GM18499 (cell line): ENCODE measurements around the gene PDE4DIP.
"Not testable (repeated sequence)": the region's sequence is repeated elsewhere in the genome, so short reads cannot be mapped to it uniquely, and the experiment has no call there.

Experiments
- ATAC-seq: cut with Tn5 transposase; IDR thresholded peaks from one replicate; pipeline ENCODE4 v1.9.1; 2021; ENCODE audit warnings: moderate number of reproducible peaks; ENCODE audit not compliant: insufficient read depth, unreplicated experiment

Gene PDE4DIP

DNA sequence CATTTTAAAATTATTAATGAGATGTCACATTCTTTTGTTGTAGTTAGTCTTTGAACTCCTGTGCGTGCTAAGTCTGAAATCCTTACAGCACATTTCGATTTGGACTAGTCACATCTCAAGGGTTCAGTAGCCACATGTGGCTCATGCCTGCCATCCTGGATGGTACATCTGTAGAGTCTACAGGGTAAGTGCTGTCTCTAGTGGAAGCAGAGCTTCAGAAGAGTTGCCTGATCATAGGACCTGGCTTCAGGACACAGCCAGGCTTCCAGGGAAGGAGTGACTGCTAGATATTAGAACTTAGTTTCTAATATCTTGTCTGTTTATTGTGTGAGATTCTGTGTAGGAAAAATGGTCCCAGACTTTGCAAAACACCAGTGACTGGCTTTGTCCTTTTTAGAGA is 72.0 kb downstream of the PDE4DIP start:
- ATAC-seq: not testable (repeated sequence)

DNA sequence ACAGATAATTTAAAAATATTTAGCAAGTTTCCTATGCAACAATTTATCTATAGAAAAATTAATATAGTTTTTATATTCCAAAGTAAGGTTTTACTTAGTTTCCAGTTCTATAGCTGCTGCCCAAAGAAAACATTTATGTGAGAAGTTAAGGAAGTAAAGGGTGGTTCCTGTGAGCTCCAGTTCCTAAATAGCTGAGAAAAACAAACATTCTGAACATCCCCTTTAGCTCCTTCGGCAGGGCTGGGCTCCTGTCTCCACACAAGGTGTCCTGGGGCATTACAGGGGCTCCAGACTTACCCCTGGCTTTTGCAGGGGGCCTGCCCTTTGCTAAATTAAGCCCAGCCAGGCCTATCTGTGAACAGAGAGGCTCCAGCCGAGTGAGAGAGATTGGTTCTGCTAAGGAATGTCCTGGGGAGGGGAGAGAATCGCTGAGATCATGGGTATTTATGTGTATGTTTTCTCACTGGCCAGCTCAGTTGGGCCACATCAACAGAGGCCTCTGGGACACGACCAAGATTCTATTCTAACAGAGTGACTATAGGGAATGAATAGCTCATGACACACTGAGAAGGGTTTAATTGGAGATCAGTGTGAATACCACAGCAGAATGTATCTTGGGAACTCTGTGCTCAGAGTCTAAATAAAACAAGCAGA is 72.6 kb downstream of the PDE4DIP start:
- not testable (repeated sequence) for ATAC-seq

DNA sequence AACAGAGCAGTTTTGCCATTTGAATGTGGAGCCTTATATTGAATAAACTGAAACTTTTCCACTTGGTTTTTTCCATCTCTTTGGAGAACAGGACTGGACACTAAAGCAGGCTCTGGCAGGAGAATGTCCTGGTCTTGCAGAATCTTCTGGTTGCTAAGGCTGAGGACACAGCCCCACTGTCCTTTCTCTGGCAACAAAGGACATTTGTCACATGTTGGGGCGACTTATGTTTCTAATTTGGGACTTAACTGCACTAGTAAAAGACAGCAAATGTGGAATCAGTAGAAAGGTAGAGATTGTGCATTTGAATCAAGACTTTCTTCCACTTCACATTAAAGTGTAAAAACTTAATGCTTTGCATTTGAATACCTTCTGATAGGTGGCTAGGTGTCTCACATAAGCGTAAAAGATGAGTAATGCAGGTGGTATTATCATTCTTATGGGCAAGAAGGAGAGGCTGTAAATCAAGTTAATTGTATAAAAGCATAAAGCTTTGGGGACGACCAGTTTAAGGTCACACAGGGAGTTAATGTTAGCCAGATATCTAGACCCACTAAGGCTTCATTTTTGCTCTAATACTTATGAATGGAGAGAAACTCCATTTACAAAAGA is 74.7 kb downstream of the PDE4DIP start:
- not testable (repeated sequence) for ATAC-seq

DNA sequence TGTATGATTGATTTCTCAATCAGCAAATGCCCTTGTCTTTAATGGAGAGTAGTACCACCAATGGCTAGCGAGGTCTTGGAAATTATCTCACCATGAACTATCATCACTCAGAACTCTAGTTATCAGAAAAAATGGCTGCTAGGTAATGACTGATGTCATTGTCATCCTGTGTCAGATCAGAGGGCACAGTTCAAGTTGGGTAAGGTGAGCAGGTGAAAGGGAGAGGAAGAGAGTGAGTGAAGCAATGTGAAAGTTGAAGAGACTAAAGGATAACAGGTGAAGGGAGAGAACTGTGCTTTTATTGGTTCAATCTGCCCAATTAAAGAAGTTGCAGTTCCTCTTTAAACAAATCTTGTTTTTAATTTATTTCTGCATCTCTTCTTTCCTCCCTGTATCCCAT is 76.8 kb downstream of the PDE4DIP start:
- not testable (repeated sequence) for ATAC-seq

DNA sequence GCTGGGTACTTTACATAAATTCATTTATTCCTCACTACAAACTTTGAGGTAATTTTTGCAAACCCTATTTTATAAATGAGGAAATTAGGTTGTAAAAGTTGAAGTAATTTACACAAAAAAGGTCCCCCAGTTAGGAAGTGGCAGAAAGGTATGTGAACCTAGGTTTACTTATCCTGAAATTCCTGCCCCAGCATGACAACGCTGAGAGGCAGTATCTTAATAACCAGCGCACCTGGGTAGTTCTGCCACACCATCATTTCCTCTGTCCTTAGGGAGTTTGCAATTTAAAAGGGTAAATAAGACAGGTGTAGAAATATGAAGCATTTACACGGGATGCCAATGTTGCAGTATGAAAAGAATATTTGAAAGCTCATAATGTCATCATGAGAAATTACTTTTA is 79.6 kb downstream of the PDE4DIP start:
- not testable (repeated sequence) for ATAC-seq

DNA sequence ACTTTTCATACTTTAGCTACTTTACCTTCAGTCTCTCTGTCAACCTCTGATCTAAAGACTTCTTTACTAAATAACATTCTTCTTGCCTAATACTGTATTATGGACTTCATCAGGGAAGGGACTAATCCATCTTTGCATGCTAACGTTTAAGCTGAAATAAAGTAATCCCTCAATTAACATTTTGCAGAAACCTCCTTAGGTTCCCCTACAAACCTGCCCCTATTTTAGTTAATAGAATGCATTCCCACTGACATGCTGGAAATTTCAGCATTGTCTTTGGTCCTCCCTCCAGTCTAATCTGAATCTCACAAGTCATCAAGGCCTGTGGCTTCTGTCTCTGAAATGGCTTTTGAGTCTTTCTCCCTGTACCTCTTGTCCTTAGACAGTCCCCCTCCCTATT is 83.4 kb downstream of the PDE4DIP start:
- not testable (repeated sequence) for ATAC-seq

DNA sequence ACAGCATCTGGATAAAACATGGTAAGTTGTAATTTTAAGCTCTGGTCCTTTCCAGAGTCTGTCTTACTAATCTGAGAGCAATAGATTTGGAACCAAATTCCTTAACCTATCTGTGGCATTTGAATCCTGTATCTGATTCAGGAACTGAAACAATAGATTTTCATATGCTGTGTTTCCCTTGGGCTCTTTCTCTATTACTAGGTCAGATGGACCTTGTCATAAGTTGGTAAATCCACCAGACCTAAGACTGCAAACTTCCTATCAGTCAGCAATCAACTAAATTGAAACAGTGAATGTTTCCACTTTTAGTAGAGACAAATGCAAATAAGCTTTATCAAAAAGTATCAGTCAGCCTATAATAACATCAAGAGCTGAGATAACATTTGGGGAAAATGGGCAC is 85.0 kb downstream of the PDE4DIP start:
- ATAC-seq: not testable (repeated sequence)

DNA sequence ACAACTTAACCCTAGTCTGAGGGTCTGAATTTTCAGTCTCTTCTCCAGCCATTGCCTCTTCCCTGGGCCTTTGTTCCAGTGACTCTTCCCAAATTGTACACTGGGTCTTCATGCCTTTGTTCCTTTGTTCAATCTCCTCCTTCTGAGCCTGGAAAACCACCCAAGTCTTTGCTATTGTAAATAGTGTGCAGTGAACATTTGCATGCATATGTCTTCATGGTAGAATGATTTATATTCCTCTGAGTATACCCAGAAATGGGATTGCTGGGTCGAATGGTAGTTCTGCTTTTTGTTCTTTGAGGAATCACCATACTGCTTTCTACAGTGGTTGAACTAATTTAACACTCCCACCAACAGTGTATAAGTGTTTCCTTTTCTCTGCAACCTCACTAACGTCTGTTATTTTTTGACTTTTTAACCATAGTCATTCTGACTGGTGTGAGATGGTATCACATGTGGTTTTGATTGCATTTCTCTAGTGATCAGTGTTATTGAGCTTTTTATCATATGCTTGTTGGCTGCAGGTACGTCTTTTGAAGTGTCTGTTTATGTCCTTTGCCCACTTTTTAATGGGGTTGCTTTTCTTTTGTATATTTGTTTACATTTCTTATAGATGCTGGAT is 91.3 kb downstream of the PDE4DIP start:
- ATAC-seq: not testable (repeated sequence)

DNA sequence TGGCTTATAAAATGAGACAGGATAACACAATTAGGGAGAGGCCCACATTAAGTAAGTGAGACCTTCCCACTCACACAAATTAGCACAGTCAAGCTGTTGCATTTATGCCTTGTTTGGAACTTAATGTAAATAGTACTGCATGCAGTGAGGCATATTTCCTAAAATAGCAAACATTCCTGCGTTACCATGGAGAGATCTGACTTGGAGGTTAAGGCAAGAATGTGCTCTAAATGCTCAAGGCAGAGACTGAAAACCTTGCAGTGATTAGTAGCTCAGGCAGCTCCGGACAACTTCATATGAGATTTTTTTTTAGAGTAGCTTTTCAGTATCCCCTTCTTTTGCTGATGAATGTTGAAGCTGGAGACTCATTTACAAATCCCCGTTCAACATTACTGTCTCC is 98.7 kb downstream of the PDE4DIP start:
- not testable (repeated sequence) for ATAC-seq

DNA sequence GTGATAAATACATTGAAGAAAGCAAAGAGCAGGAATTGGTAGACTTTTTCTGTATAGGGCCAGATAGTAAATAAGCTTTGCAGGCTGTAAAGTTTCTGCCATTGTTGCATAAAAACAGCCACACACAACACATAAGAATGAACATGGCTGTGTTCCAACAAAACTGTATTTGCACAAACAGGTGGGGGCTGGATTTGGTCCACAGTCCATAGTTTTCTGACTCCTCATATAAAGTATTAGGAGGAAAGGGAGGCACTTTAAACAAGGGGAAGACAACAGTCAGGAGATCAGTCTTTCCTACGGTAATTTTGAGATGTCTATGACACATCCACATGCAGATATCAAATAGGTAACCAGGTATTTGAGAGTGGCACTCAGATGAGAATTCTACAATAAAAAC is 100.9 kb downstream of the PDE4DIP start:
- ATAC-seq: not testable (repeated sequence)

DNA sequence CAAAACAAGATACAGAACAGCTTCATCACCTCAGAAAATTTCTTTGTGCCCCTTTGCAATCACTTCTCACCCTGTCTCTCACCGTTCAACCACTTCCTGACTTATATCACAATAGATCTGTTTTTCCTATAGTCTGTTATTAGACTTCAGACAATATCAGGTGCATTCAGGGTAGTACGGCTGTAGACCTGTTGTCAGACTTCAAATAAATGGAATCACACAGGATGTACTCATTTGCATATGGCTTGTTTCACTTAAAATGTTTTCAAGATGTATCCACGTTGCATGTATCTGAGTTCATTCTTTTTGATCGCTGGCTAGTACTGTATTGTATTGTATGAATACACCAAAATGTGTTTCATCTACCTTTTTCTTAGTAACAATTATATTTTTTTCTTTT is 104.5 kb downstream of the PDE4DIP start:
- ATAC-seq: not testable (repeated sequence)

DNA sequence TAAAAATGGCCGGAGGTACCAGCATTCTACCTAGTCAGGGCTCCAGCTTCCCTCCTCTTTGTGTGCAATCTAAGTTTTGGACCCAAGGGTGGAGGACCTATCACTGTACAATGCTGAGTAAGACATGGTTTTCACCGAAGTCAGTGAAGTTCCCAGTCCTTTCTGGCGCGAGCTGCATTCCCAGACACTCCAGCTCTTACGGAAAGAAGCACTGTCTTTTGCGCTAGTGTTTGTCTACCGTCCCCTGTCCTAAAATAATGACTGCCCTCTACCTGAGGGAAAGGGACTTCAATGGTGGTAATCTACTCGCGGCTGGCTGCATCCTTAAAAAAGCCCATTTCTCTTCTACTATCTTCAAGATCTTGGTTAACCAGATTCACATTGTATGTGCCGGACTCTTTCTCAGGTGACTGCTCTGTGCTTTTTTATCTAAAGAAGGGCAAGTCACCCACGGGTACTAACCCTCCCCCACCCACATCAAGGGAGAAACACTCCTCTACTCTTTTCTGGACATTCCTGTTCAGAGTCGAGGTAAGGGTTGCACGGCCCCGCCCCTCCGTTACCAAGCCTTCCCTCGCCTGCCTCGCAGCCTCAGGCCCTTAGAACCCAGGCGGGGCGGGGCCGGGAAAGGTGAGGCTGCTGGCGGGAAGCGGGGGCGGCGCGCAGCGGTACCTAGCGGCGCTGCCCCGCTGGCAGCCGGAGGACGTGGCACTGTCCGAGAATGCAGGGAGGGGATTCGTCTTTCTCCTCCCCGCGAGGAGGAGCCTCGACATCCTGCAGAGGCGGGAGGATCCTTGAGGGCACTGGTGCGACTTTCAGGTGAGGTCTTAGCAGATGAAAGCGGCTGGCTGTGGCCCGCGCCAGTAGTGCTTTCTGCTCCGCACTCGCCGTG is 107.4 kb downstream of the PDE4DIP start:
- peak; percentile 35 for ATAC-seq

DNA sequence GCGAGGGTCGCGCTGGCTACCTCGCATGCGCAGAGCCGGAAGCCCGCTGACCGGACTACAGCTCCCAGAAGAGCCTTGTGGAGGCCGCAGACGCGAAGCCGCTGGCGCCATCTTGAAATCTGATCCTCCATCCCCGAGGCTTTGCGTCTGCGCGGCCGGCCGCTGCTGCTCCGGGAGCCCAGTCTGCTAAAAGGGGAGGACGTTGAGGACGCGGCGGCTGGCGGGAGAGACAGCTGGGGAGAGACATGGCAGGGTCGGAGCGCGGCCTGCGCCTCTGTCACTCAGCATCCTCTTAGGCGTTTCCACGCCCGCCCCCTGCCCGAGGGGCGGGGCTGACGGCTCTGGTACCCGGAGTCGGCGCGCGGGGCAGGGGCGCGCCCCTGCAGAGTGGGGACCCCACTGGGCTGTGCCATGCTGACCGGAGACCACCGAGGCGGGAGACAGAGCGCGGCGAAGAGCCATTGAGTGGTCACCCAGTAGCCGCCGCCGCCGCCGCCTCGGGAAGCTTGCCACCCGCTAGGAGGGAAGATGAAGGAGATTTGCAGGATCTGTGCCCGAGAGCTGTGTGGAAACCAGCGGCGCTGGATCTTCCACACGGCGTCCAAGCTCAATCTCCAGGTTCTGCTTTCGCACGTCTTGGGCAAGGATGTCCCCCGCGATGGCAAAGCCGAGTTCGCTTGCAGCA is 108.2 kb downstream of the PDE4DIP start:
- peak; percentile 57 for ATAC-seq

DNA sequence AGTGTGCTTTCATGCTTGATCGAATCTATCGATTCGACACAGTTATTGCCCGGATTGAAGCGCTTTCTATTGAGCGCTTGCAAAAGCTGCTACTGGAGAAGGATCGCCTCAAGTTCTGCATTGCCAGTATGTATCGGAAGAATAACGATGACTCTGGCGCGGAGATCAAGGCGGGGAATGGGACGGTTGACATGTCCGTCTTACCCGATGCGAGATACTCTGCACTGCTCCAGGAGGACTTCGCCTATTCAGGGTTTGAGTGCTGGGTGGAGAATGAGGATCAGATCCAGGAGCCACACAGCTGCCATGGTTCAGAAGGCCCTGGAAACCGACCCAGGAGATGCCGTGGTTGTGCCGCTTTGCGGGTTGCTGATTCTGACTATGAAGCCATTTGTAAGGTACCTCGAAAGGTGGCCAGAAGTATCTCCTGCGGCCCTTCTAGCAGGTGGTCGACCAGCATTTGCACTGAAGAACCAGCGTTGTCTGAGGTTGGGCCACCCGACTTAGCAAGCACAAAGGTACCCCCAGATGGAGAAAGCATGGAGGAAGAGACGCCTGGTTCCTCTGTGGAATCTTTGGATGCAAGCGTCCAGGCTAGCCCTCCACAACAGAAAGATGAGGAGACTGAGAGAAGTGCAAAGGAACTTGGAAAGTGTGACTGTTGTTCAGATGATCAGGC is 108.8 kb downstream of the PDE4DIP start:
- ATAC-seq: not testable (repeated sequence)

DNA sequence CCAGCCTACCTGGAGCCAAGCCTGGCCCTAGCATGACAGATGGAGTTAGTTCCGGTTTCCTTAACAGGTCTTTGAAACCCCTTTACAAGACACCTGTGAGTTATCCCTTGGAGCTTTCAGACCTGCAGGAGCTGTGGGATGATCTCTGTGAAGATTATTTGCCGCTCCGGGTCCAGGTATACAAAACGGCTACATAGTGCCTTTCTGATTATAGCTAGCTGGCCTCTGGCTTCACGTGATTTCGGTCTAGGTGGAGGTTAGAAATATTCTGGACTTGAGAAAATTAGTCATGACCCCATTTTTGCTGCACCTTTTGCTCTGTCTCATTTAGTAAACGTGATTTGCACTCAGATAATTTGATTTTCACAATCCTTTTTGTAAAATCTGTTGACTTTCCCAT is 109.5 kb downstream of the PDE4DIP start:
- not testable (repeated sequence) for ATAC-seq

DNA sequence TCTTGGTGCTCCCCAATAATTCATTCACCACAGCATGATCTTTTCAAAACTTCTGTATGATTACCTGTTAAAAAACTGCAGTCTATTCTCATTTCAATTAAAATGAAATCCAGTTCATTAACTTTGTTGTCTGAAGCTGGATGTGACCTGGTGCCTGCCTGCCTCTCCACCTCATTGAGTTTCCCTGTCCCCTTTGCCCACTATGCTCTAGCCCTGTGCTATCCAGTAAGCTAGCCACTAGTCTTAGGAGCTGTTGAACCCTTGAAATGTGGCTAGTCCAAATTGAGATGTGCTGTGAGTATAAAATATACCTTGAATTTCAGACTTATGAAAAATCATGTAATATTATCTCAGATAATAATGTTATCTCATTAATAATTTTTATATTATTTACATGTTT is 114.1 kb downstream of the PDE4DIP start:
- ATAC-seq: not testable (repeated sequence)

DNA sequence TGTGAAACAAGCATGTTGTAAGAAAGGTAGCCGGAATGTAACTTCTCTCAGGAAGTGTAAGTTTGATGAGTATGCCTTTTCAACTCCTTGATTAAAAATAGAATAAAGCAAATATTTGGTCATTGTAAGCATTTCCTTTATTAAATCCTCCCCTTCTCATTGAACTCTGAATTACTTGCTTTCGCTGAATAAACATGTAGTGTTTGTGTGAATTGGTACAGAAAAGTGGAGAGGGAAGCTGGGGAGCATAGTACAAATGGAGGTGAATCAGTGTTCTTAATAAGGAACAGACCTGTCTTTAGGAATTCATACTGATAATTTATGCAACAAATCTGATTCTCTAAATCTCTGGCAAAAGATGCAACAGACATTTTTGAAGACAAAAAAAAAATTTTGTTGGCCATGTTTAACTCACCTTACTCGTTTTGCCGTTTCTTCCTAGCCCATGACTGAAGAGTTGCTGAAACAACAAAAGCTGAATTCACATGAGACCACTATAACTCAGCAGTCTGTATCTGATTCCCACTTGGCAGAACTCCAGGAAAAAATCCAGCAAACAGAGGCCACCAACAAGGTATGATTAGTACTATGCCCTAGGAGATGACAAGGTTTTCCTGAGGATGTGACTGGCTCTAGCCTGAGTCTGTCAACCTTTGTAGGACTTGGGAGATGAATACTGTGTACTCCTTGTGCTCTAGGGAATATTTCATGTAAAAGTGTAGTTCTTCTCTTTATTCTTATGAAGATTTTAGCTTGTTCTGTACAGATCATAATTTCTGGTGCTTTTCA is 116.2 kb downstream of the PDE4DIP start:
- not testable (repeated sequence) for ATAC-seq

DNA sequence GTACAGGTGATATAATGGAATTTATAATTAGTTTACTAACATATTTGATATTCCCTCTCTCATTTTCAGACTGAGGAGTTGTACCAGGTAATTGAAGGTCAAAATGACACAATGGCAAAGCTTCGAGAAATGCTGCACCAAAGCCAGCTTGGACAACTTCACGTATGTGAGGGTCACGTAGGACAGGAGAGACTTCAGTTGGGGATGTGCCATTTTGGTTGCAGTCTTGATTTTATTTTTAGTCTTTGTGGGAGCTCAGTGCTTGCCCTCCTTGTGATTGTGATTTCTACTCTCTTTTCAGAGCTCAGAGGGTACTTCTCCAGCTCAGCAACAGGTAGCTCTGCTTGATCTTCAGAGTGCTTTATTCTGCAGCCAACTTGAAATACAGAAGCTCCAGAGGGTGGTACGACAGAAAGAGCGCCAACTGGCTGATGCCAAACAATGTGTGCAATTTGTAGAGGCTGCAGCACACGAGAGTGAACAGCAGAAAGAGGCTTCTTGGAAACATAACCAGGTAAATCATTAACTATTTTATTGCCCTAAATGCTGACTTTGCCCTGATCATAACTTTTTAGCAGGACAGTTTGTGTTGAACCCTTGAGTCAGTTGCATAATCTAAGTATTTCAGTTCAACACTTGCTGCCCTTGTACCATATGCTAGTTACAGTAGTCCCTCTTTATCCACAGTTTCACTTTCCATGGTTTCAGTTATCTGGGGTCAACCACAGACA is 118.1 kb downstream of the PDE4DIP start:
- ATAC-seq: not testable (repeated sequence)
